HG03520 (cell line): ENCODE data around the gene VAMP4.

Experiments
- ATAC-seq: cut with Tn5 transposase; IDR thresholded peaks from one replicate; pipeline ENCODE4 v1.9.1; 2021; ENCODE audit warnings: mild to moderate bottlenecking, moderate library complexity; ENCODE audit not compliant: unreplicated experiment

Gene VAMP4

DNA sequence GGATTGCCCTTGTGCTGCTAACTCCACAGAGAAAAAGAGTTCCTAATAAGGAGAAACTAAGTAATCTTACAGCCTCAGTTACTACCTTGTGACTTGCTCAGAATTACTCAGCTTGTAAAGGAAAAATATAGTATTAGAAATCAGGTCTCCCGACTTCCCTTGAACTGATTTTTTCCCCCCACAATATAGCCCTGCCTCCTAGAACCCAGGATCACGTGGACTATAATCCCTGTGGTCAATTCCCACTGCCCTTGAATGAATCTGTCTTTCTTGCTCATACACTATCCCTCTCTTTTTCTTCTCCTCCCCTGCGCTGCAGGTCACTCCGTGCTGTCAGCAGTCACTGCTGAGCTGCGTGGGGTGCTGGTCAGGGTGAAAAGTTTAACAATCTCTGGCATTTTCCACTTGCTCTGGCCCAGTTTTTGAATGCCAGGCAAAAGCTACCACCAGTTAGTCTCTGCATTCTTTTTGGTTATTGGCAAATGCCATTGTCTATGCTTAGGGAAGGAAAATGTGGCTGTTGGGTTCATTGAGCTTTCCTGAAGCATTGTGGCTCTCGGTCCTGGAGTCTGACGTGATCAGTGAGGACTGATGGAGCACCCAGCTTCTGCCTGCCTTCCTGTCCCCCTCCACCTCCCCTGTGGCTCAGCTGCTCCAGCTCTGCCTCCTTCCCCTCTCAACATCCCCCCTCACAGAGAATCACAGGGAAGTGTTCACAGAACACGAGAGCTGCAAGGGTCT lies 87.5 kb downstream of the VAMP4 start:
- no peak for ATAC-seq

DNA sequence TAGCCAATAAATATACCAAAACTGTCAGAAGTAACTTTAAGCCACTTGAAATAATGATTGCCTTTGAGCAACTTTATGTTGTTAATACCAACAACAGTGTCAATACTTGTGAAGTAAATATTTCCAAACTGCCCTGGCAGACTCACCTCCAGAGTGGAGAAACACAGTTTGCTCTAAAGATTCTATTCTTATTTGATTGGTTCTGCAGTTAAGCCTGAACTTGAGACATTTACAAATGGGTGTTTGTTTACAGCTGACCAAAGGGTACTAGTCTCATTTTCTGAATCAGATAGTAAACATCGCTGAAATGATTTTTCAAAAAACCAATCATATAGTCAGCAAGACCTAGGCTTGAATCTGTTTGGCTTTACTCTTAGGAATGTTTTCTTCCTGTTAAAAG lies 88.1 kb downstream of the VAMP4 start:
- no peak for ATAC-seq

- ATAC-seq: no peak
Measured at GRCh38 chr1:171652234-171652822, 89.5 kb downstream of the VAMP4 start, which contains the start of gene MYOC. TSS of gene MYOC (minus strand) at chr1:171652688. CDS start at chr1:171652611, 77 bp downstream.
